Measurements from ENCODE around the gene SLC31A1. TPM values are rescaled to one million over a fixed set of nuclear protein-coding genes. Genes with fewer than 3 reads are reported as not detected.

The SLC31A1 gene
- total RNA-seq, 1 donor from 2014 or later, result 26.1 TPM

- DNase-seq (ENCODE audit: low spot score), result peak; percentile 51
Observed at GRCh38 chr9:113302792-113303418, 81.6 kb downstream of the SLC31A1 start, which contains the start of gene RNF183. TSS of gene RNF183 (minus strand) at chr9:113303376. CDS start at chr9:113298184, 5,192 bp downstream.

GRCh38 chr9:113306566-113306965 lies 85.2 kb downstream of the SLC31A1 start:
- DNase-seq (ENCODE audit: low spot score), result no peak

- DNase-seq (ENCODE audit: low spot score), result no peak
Observed at GRCh38 chr9:113307396-113307975, 86.1 kb downstream of the SLC31A1 start.

GRCh38 chr9:113309204-113309813 lies 88.0 kb downstream of the SLC31A1 start:
- DNase-seq (ENCODE audit: low spot score), result peak; percentile 26

GRCh38 chr9:113310538-113310937 lies 89.2 kb downstream of the SLC31A1 start:
- no peak for DNase-seq (ENCODE audit: low spot score)

- no peak for DNase-seq (ENCODE audit: low spot score)
Observed at GRCh38 chr9:113311961-113312360, 90.6 kb downstream of the SLC31A1 start.

- DNase-seq (ENCODE audit: low spot score), result no peak
Observed at GRCh38 chr9:113313261-113313660, 91.9 kb downstream of the SLC31A1 start.

Other genes with a start within 250 kb of the SLC31A1 start
- gene ZNF883, start 209.4 kb upstream of the SLC31A1 start, total RNA-seq, result 4.5 TPM
- 2.8 TPM for gene ZFP37, start 164.8 kb upstream of the SLC31A1 start, total RNA-seq
- gene SLC31A2, start 70.5 kb upstream of the SLC31A1 start, total RNA-seq, result 7.5 TPM
- 28.9 TPM for gene FKBP15, start 267 bp upstream of the SLC31A1 start, total RNA-seq
- 29.0 TPM for gene CDC26, start 54.0 kb downstream of the SLC31A1 start, total RNA-seq
- gene PRPF4, start 54.1 kb downstream of the SLC31A1 start, total RNA-seq, result 20.1 TPM
- 5.3 TPM for gene RNF183, start 81.8 kb downstream of the SLC31A1 start, total RNA-seq
- 8.1 TPM for gene WDR31, start 118.7 kb downstream of the SLC31A1 start, total RNA-seq
- gene BSPRY, start 128.0 kb downstream of the SLC31A1 start, total RNA-seq, result 16.0 TPM
- gene HDHD3, start 155.4 kb downstream of the SLC31A1 start, total RNA-seq, result 102 TPM
- 108 TPM for gene ALAD, start 179.7 kb downstream of the SLC31A1 start, total RNA-seq
- 24.5 TPM for gene POLE3, start 189.1 kb downstream of the SLC31A1 start, total RNA-seq
- 0.37 TPM for gene C9orf43, start 189.2 kb downstream of the SLC31A1 start, total RNA-seq
- gene RGS3, start 242.2 kb downstream of the SLC31A1 start, total RNA-seq, result 142 TPM

Data from mucosa of gallbladder (tissue), 1 donor.